Stimulated activated CD8-positive, alpha-beta memory T cell treated with anti-CD3 and anti-CD28 coated beads, Interleukin-15, amount 100 ng/mL, for 4 hours (primary cell): ENCODE results near the gene CUX1.
"Not testable (repeated sequence)": the region's sequence is repeated elsewhere in the genome, so short reads cannot be mapped to it uniquely, and the experiment has no call there.

Source experiments
- DNase-seq, 2 donors: peaks; one replicate each; pipeline ENCODE4 v3.0.0-alpha.2; 2020; ENCODE audit warnings: low read depth in 2 of 2

CUX1 gene

GRCh38 chr7:102286237-102287110 is 469.0 kb downstream of the CUX1 start, which contains the start of gene SH2B2:
Gene SH2B2 (plus strand): TSS chr7:102286868. CDS start chr7:102300551, 13,683 bp downstream.
- DNase-seq = peak in 1 of 2 donors; percentile 34

GRCh38 chr7:102287111-102287980 is 469.9 kb downstream of the CUX1 start:
- DNase-seq = no peak

DNA sequence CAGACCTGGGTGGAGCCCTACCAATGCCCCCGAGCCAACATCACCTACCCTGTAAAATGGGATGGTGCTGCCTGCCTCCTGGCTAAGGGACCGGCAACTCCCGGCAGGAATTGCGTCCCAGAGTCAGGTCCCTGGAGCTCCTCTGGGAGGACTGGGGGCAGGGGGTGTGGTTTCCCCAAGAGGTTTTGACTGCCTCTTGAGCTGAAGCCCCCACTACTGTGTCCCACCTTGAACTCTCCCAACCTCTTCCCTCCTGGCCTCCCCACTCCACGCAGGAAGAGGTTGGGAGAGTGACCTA is 470.5 kb downstream of the CUX1 start:
- no peak for DNase-seq

DNA sequence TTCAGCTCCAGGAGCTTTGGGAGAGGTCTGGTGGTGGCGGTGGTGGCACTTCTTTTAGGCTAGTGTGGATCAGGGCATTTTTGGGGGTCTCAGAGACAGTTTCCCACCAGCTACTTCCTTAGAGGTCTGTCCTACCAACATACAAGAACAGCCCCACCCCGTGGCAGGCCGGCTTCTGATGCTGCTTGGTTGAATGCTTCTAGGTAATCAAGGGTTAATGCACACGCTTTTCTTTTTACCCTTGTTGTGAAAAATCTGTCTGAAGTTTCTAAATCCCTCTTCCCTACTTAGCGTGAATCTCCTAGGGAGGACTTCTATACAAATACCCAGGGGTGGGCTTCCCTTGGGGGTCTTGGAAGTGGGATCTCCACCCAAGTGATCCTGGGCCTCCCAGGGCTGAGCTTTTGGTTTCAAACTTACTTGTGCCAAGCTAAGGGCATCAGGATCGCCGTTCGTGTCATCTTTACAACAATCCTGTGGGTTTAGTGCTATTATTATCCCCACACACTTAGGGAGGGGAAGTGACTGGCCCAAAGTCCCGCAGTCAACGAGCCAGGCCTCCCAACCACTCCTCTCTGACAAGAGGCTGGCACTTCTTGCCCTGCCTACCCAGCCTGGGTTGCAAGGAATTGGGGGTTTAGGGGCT is 471.0 kb downstream of the CUX1 start:
- no peak for DNase-seq

- no peak for DNase-seq
These were observed 471.6 kb downstream of the CUX1 start for GRCh38 chr7:102289057-102289456.

DNA sequence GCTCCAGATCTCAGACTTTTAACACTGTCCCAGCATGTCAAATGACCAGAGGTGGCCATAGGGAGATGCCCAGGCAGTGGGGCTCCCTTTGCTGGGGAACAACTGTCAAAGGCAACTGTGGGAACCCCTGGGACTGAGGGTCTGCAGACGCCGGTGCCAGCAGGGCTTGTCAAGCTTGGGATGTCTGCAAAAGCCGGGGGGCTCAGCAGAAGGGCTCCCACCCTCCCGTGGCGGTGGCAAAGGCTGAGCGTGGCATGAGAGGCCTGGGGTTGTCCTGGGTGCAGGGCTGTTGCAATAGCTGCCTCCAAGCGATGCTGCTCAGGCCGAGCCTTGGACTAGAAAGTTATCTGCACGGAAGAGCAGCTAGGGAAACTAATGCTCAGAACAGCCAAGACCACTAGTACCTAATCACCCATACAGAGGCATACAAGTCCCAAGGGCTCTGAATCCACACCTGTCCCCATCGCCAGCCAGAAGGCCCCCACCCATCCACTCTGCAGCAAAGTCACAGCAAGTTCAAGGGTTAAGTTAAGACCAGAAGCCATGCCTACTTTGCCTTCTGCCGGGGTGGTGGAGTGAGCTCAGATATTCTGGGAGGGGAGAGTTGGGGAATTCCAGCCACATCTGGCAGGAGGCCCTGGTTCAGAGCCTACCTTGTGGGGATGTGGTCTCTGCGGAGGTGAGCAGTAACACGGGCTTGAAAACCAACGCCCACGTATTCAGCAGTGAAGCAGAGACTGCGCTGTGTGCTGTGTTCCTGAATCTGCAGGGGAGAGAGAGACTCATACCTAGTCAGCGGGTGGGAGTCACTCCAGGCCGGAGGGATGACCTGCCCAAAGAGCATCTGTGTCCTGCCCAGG is 473.9 kb downstream of the CUX1 start:
- DNase-seq = peak in 1 of 2 donors; percentile 35

DNA sequence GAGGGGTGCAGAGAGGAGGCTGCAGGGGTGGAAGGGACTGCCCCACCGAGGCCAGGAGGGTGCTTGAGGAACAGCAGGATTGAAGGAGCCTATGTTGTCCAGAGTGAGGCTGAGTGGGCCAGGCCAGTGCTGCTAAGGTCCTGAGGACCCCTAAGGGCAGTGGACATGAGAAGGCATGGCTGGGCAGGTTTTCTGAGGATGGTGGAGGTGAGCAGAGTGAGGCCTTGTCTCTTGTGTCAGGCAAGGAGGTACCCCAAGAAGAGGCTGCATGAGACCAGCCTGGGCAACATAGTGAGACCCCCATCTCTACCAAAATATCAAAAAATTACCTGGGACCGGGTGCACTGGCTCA is 474.5 kb downstream of the CUX1 start:
- no peak for DNase-seq

- no peak for DNase-seq
These were observed 475.7 kb downstream of the CUX1 start for GRCh38 chr7:102292813-102293798.

GRCh38 chr7:102294589-102294988 is 477.2 kb downstream of the CUX1 start:
- DNase-seq = no peak

DNA sequence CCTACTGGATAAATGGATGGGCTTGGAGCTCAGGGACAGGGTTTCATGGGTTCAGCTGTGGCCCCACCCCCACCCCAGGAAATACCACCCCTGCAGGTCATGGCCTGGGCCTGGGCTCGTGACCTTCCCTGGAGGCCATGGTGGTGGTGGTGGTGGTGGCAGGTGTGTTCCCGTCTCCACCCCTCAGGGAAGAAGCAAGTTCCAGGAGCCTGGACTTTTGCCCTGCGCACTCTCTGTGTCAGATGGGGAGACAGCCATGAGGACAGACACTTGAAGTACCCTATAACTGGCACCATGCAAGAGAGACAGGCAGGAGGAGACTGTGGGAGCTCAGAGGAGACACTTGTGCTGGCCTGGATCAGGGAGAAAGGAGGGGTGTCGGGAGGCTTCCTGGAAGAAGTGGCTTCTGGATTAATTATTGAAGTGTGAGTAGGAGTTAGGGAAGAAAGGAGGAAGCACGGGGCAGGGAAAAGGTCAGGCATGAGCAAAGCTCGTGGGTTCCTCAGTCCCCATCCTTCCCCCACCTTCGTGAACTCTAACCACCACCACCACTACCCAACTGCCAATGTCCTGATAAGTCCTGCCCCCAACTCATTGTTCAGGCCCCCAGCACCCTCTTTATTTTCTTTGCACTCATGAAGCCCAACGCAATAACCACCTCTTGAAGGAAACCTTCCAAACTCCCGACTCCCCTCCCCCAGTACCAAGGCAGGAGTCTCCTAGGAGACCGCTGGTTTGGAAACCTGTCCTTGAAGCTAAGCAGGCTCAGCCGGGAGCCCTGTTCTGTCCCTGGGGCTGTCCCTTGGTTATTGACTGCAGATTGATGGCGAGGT is 478.1 kb downstream of the CUX1 start:
- no peak for DNase-seq

- no peak for DNase-seq
These were observed 478.7 kb downstream of the CUX1 start for GRCh38 chr7:102296179-102296438.

DNA sequence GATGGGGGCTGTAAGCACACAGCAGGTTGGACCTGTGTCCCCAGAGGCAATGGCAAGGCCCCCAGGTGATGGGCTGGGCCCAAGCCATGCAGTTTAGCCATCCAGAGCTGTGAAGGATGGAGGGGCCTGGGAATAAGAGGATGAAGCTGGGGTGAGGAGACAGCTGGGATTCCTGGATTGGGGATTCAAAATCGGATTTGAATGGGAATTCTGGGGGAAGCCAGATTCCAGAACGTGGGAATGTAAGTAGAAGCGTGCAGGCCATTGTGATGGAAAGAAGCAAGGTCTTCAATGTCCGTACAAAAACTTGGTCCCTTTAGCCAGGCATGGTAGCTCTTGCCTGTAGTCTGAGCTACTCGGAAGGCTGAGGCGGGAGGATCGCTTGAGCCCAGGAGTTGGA is 479.1 kb downstream of the CUX1 start:
- no peak for DNase-seq

DNA sequence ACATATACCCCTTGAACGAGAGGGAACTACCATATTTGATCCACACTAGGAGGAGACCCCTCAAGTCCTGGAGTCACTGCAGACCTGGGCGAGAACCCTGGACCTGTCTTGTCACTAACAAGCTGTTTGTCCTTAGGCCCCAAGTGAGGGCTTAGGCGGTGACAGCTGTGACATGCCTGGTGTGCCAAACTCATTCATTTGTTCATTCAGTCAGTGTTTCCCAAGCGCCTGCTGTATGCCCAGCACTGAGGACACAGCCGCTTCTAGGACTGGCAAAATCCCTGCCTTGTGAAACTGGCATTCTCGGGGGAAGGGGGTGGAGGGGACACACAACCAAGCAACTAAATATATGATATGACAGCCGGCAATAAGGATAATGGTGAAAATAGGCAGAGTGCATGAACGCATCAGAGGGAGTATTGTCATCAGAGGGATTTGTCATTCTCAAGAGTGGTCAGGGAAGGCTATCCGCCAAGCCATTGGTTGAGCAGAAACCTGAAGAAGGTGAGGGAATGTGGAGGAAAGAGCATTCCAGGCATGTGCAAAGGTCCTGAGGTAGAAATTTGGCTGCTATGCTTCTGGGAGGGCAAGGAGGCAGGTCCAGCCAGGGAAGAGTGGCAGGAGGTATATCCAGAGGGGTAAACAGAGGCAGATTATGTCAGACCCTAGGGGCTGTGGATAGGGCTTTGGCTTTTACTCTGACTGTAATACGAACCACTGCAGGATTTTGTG is 480.2 kb downstream of the CUX1 start:
- no peak for DNase-seq

- DNase-seq = no peak
These were observed 483.3 kb downstream of the CUX1 start for GRCh38 chr7:102300643-102301221.

- not testable (repeated sequence) for DNase-seq
These were observed 483.9 kb downstream of the CUX1 start for GRCh38 chr7:102301367-102301766.

- DNase-seq = no peak
These were observed 484.6 kb downstream of the CUX1 start for GRCh38 chr7:102302025-102302424.

DNA sequence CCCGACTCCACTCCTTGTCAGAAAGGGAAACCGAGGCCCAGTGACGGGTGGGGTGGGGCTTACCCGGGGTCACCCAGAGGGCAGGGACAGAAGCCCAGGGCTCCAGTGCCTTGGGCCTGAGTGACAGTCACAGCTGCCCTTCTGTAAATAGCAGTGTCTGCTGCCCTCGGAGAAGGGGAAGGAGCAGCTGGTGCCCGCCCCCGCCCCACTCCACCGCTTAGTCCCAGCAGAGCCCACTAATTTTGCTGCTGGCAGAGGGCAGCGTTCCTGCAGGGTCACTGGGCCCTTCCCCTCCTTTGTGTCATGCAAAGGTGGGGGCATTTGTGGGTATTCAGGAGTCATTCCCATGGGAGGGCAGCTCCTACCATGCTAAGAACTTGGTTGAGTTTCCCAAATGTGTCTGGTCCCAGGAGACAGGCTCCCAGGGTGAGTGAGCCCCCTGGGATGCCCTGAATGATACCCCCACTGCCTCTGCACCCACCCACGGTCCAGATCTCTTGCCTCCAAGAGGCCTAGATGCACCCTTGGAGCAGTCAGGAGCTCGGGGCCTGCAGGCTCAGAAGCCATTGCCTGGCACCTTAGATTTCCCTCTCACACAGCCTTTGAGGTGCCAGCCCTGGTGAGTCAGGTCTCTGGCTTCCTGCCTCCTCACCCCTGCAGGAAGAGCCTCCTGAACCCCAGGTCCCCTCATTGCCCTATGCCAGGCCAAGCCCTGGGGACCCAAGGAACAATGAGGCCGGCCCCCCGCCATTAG is 486.4 kb downstream of the CUX1 start:
- DNase-seq = no peak

- DNase-seq = no peak
These were observed 487.2 kb downstream of the CUX1 start for GRCh38 chr7:102304668-102305067.
